Endothelial cell of umbilical vein (primary cell): ENCODE measurements around the gene PTPRQ. TPM values are rescaled to one million over a fixed set of nuclear protein-coding genes. Genes with fewer than 3 reads are reported as not detected.

ENCODE experiments used
- BruUV-seq: library from RNA; stranded (reverse); fragments of 400-500 nt; replicated peaks from 2 replicates; lab custom pipeline; 2021; lab: Mats Ljungman, UMichigan
- CTCF ChIA-PET: fragments of 300-600, 350-600 bp; sonication (Branson Sonifier 250); formaldehyde crosslinking; loops from one replicate; lab custom pipeline; 2021; ENCODE audit warnings: antibody characterized with exemption, inconsistent platforms; lab: Charles Lee
- POLR2A ChIA-PET: fragments of 300-600, 350-600 bp; sonication (Branson Sonifier 250); formaldehyde crosslinking; loops from one replicate; lab custom pipeline; 2021; ENCODE audit warnings: antibody characterized with exemption, inconsistent platforms; lab: Charles Lee
- DNase-seq: peaks from one replicate; pipeline ENCODE4 v3.0.0-alpha.2; 2011; ENCODE audit warnings: low read depth, low spot score
- FAIRE-seq: peaks from 2 replicates; lab custom pipeline; 2011; peaks lifted over from hg19 to GRCh38; lab: Jason Lieb, UNC
- H2AFZ ChIP-seq: 2 replicates; pipeline ENCODE4 v1.6.0; 2012; ENCODE audit warnings: low read depth, low read length, control low read depth, inconsistent platforms
- H3K27ac ChIP-seq: 2 replicates; pipeline ENCODE4 v1.5.1; 2011; ENCODE audit warnings: low read depth, mild to moderate bottlenecking, control low read depth, low read length, moderate library complexity; ENCODE audit not compliant: insufficient read depth
- H3K27me3 ChIP-seq, 2 experiments: 2 replicates each; pipeline versions ENCODE4 v1.6.0 to v1.6.1; 2011; ENCODE audit warnings: low read length in 2 of 2, mixed read lengths in 1 of 2; ENCODE audit not compliant: control insufficient read depth in 2 of 2, insufficient read depth in 2 of 2
- H3K36me3 ChIP-seq, 2 experiments: 2 replicates in 1 of 2; 3 replicates in 1 of 2; pipeline ENCODE4 v1.5.1; 2011; ENCODE audit warnings: low read length in 2 of 2, mild to moderate bottlenecking in 1 of 2, moderate library complexity in 1 of 2; ENCODE audit not compliant: control insufficient read depth in 2 of 2, insufficient read depth in 2 of 2; ENCODE audit errors: extremely low read depth in 1 of 2
- H3K4me1 ChIP-seq: 3 replicates; pipeline ENCODE4 v1.5.1; 2011; ENCODE audit warnings: mild to moderate bottlenecking, low read length; ENCODE audit not compliant: control insufficient read depth, insufficient read depth; ENCODE audit errors: extremely low read depth
- H3K4me2 ChIP-seq: 2 replicates; pipeline ENCODE4 v1.6.1; 2011; ENCODE audit warnings: low read length, control low read depth, mixed read lengths; ENCODE audit not compliant: insufficient read depth
- H3K4me3 ChIP-seq, 3 experiments: fragments of 200-600 bp in 1 of 3; sonication (generic), shearing (Covaris generic) in 1 of 3; replicated peaks in 1 of 3; 2 replicates each; pipeline ENCODE4 v1.5.1; 2011 to 2016; ENCODE audit warnings: control low read depth in 3 of 3, low read length in 3 of 3, mild to moderate bottlenecking in 2 of 3, inconsistent platforms in 1 of 3, low read depth in 1 of 3, moderate library complexity in 1 of 3; ENCODE audit not compliant: insufficient read depth in 1 of 3
- H3K79me2 ChIP-seq: 2 replicates; pipeline ENCODE4 v1.6.0; 2012; ENCODE audit warnings: low read length, inconsistent platforms; ENCODE audit not compliant: control insufficient read depth, insufficient read depth
- H3K9ac ChIP-seq: replicated peaks from 2 replicates; pipeline ENCODE3; 2011; ENCODE audit warnings: low read length, control low read depth; ENCODE audit not compliant: insufficient read depth; ENCODE audit errors: extremely low read depth
- H3K9me1 ChIP-seq: replicated peaks from 3 replicates; pipeline ENCODE4 v1.6.0; 2011; ENCODE audit warnings: mild to moderate bottlenecking, low read length; ENCODE audit not compliant: control insufficient read depth, insufficient read depth; ENCODE audit errors: extremely low read depth
- H3K9me3 ChIP-seq: replicated peaks from 2 replicates; pipeline ENCODE4 v1.5.1; 2012; ENCODE audit warnings: low read length, inconsistent platforms; ENCODE audit not compliant: control insufficient read depth, insufficient read depth
- H4K20me1 ChIP-seq: replicated peaks from 2 replicates; pipeline ENCODE3; 2011; ENCODE audit warnings: mild to moderate bottlenecking, low read length; ENCODE audit not compliant: control insufficient read depth, insufficient read depth; ENCODE audit errors: extremely low read depth
- CTCF ChIP-seq, 2 donors: IDR thresholded peaks; 1 replicate in 1 of 2; 2 replicates in 1 of 2; pipeline ENCODE4 v1.5.1; 2011; ENCODE audit warnings: low read length in 2 of 2, mild to moderate bottlenecking in 2 of 2, moderate library complexity in 2 of 2, control low read depth in 1 of 2, inconsistent platforms in 1 of 2, low read depth in 1 of 2; ENCODE audit not compliant: insufficient read depth in 1 of 2; ENCODE audit errors: extremely low read depth in 1 of 2
- EZH2 ChIP-seq: IDR thresholded peaks from 2 replicates; pipeline ENCODE4 v1.6.1; 2012; ENCODE audit warnings: borderline replicate concordance, low read depth, mild to moderate bottlenecking, moderate library complexity, low read length, inconsistent platforms; ENCODE audit not compliant: severe bottlenecking
- FOS ChIP-seq: IDR thresholded peaks from 2 replicates; pipeline ENCODE4 v1.6.1; 2011; ENCODE audit warnings: mild to moderate bottlenecking, low read length, moderate library complexity, borderline replicate concordance; ENCODE audit not compliant: insufficient read depth
- GATA2 ChIP-seq: IDR thresholded peaks from 2 replicates; pipeline ENCODE4 v1.7.0; 2011; ENCODE audit warnings: low read depth, mild to moderate bottlenecking, moderate library complexity, mixed read lengths, low read length; ENCODE audit not compliant: insufficient read length, insufficient read depth
- JUN ChIP-seq: IDR thresholded peaks from 2 replicates; pipeline ENCODE4 v1.6.1; 2011; ENCODE audit warnings: borderline replicate concordance, low read depth; ENCODE audit not compliant: insufficient read length, insufficient read depth
- MYC ChIP-seq: IDR thresholded peaks from one replicate; pipeline ENCODE4 v1.6.1; 2011; ENCODE audit warnings: mild to moderate bottlenecking, low read depth, low read length
- POLR2A ChIP-seq: IDR thresholded peaks from 2 replicates; pipeline ENCODE4 v1.6.1; 2012; ENCODE audit warnings: low read depth, mild to moderate bottlenecking, control low read depth, low read length
- POLR2AphosphoS5 ChIP-seq: IDR thresholded peaks from 2 replicates; pipeline ENCODE4 v1.6.1; 2012; ENCODE audit warnings: low read depth, mild to moderate bottlenecking, control low read depth, low read length, moderate library complexity; ENCODE audit not compliant: insufficient read depth
- dilution Hi-C: fragments of 300-500 bp; cut with MboI; formaldehyde crosslinking; loops from one replicate; pipeline ENCODE4 v1.15.0; 2019; ENCODE audit warnings: low sequenced_read_pairs; ENCODE audit not compliant: extremely low pct_ligation_motif_present
- intact Hi-C: fragments of 100-400 bp; cut with micrococcal nuclease; formaldehyde crosslinking; loops from one replicate; pipeline ENCODE4 v1.10.0; 2022
- polyA plus RNA-seq, 4 experiments: library from polyadenylated mRNA; depleted of rRNA in 3 of 4; stranded (reverse) in 3 of 4; unstranded in 1 of 4; fragments of >200 nt; gene quantifications; 2 replicates each; pipeline versions ENCODE4 v1.2.1 to v1.2.3, GENCODE V29; 2011 to 2012; ENCODE audit warnings: missing spikeins in 1 of 4
- total RNA-seq: library from RNA; stranded (reverse); gene quantifications from 2 replicates; pipeline ENCODE4 v1.2.3, GENCODE V29; 2021
- TF ChIP-seq, protein P1 (sequence below): IDR thresholded peaks from 2 replicates; pipeline ENCODE4 v1.6.1; 2011; ENCODE audit not compliant: insufficient read depth, insufficient read length

The PTPRQ gene
- total and polyA plus RNA-seq, 2 donors (not counting 3 experiments of a cell fraction or from before 2014, with no cell fraction given), result not detected

GRCh38 chr12:80469681-80470080 lies 25.6 kb downstream of the PTPRQ start:
- Histone ChIP-seq H3K9ac (no peak overlapping the region), H3K4me3 (no peak overlapping the region), H3K27ac (no peak overlapping the region), H3K79me2 (no peaks in the 10 kb centered on the region), H3K9me1 (no peaks in the 10 kb centered on the region), H3K4me2 (no peak overlapping the region), H3K27me3 (no peaks in the 10 kb centered on the region), H3K9me3 (no peaks in the 10 kb centered on the region), H3K36me3 (no peaks in the 10 kb centered on the region), H4K20me1 (no peaks in the 10 kb centered on the region), H3K4me1 (no peaks in the 10 kb centered on the region), H2AFZ (no peak overlapping the region)
- intact Hi-C loops, result loop anchor here (10.0 kb wide), 1 partner anchor 475 kb away; no protein-coding TSS in a partner anchor
- no peak for FAIRE-seq
- no TSS peak for BruUV-seq
- dilution Hi-C loops, result no loop called here
- TF ChIP-seq, protein P1, sequence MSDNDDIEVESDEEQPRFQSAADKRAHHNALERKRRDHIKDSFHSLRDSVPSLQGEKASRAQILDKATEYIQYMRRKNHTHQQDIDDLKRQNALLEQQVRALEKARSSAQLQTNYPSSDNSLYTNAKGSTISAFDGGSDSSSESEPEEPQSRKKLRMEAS, result no peak
- TF ChIP-seq FOS (no peak), POLR2AphosphoS5 (no peak), GATA2 (no peak), EZH2 (no peak), POLR2A (no peak), JUN (no peak), CTCF (IDR thresholded peaks at IDR 0.05; ENCODE audit: extremely low read depth in 1 of 2, insufficient read depth in 1 of 2, low read depth in 1 of 2, low read length in 2 of 2) (no peak), MYC (no peak)
- CTCF ChIA-PET, result no interaction called here
- no peak for DNase-seq
- POLR2A ChIA-PET, result no interaction called here
